ENCODE measurements around the gene PRKCH.

PRKCH gene

GRCh38 chr14:61516964-61517653, 195.7 kb downstream of the PRKCH start:
- Mint-ChIP-seq H3K27ac (no peak overlapping the region), H3K27me3 (no peaks in the 10 kb centered on the region), H3K9me3 (no peaks in the 10 kb centered on the region), H3K4me1 (peaks cover 5% of the 10 kb centered on the region), H3K4me3 (no peak overlapping the region), H3K36me3 (peaks cover 2% of the 10 kb centered on the region)
- DNase-seq (ENCODE audit: low spot score in 2 of 2) (no peak), ATAC-seq (ENCODE audit: low read depth) (no peak)

- peaks cover 2% of the 10 kb centered on the region for H3K27me3 Mint-ChIP-seq
- ATAC-seq (ENCODE audit: low read depth) = no peak
- H3K9me3 Mint-ChIP-seq = peaks cover 3% of the 10 kb centered on the region
- peaks cover 5% of the 10 kb centered on the region for H3K4me1 Mint-ChIP-seq
- peaks cover 6% of the 10 kb centered on the region for H3K36me3 Mint-ChIP-seq
- no peak for DNase-seq (ENCODE audit: low spot score in 2 of 2)
- H3K4me3 Mint-ChIP-seq = no peak overlapping the region
- H3K27ac Mint-ChIP-seq = no peak overlapping the region
Observed at GRCh38 chr14:61517911-61518384, 196.6 kb downstream of the PRKCH start.

DNA sequence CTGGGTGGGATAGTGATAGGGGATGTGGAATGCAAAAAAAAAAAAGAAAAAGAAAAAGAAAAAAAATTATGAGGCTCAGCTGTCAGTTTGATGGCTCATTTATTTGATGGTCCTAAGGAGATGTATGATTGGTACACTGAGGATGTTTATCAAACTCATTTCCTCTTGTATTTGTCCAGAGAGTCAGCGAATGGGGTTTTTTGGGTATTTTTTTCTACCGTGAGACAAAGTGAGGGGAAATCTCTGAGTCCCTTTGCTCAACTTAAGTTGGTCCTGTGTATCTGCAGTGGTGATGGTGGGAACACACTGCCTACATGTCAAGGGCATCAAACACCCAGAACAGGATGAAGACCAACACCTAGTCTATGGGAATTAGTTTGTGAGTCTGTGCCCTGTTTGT, 197.0 kb downstream of the PRKCH start:
- H3K36me3 Mint-ChIP-seq = peaks cover 6% of the 10 kb centered on the region
- H3K4me1 Mint-ChIP-seq = peaks cover 3% of the 10 kb centered on the region
- H3K27me3 Mint-ChIP-seq = peaks cover 2% of the 10 kb centered on the region
- no peak for DNase-seq (ENCODE audit: low spot score in 2 of 2)
- no peak overlapping the region for H3K4me3 Mint-ChIP-seq
- peaks cover 3% of the 10 kb centered on the region for H3K9me3 Mint-ChIP-seq
- no peak for ATAC-seq (ENCODE audit: low read depth)
- H3K27ac Mint-ChIP-seq = no peak overlapping the region

GRCh38 chr14:61519106-61519505, 197.7 kb downstream of the PRKCH start:
- H3K4me3 Mint-ChIP-seq = no peak overlapping the region
- peaks cover 2% of the 10 kb centered on the region for H3K27me3 Mint-ChIP-seq
- DNase-seq (ENCODE audit: low spot score in 2 of 2) (no peak), ATAC-seq (ENCODE audit: low read depth) (no peak)
- H3K36me3 Mint-ChIP-seq = peaks cover 6% of the 10 kb centered on the region
- no peak overlapping the region for H3K27ac Mint-ChIP-seq
- peaks cover 3% of the 10 kb centered on the region for H3K4me1 Mint-ChIP-seq
- H3K9me3 Mint-ChIP-seq = peaks cover 3% of the 10 kb centered on the region

DNA sequence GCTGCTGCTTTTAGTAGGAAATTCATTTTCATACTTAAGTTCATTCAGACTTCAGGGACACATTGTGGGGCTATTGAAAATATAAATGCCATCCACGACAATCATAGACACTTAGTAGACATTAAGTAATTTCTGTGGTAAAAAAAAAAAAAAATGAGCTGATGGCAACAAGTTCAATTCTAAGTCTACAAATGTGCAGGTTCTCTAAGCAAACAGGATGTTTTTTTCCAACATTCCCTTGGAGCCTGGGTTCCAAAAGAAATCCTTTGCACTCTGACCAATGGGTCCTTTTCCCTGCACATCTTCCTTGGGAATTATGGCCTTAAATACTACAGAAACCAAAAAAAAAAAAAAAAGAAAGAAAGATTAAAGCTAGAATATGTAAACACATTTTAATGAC, 198.4 kb downstream of the PRKCH start:
- Mint-ChIP-seq H3K27ac (no peak overlapping the region), H3K9me3 (peaks cover 3% of the 10 kb centered on the region), H3K27me3 (peaks cover 2% of the 10 kb centered on the region), H3K4me3 (no peak overlapping the region), H3K36me3 (peaks cover 6% of the 10 kb centered on the region), H3K4me1 (peaks cover 3% of the 10 kb centered on the region)
- ATAC-seq (ENCODE audit: low read depth) = no peak
- DNase-seq (ENCODE audit: low spot score in 2 of 2) = no peak

- no peak overlapping the region for H3K4me3 Mint-ChIP-seq
- DNase-seq (ENCODE audit: low spot score in 2 of 2) = no peak
- H3K4me1 Mint-ChIP-seq = peaks cover 3% of the 10 kb centered on the region
- H3K36me3 Mint-ChIP-seq = peaks cover 6% of the 10 kb centered on the region
- no peak overlapping the region for H3K27ac Mint-ChIP-seq
- ATAC-seq (ENCODE audit: low read depth) = no peak
- peaks cover 3% of the 10 kb centered on the region for H3K9me3 Mint-ChIP-seq
- peaks cover 2% of the 10 kb centered on the region for H3K27me3 Mint-ChIP-seq
Observed at GRCh38 chr14:61520576-61520975, 199.2 kb downstream of the PRKCH start.

- ATAC-seq (ENCODE audit: low read depth) = no peak
- Mint-ChIP-seq H3K27ac (no peak overlapping the region), H3K27me3 (peaks cover 2% of the 10 kb centered on the region), H3K4me1 (peaks cover 3% of the 10 kb centered on the region), H3K36me3 (peaks cover 6% of the 10 kb centered on the region), H3K9me3 (peaks cover 3% of the 10 kb centered on the region), H3K4me3 (no peak overlapping the region)
- no peak for DNase-seq (ENCODE audit: low spot score in 2 of 2)
Observed at GRCh38 chr14:61521773-61522172, 200.4 kb downstream of the PRKCH start.

DNA sequence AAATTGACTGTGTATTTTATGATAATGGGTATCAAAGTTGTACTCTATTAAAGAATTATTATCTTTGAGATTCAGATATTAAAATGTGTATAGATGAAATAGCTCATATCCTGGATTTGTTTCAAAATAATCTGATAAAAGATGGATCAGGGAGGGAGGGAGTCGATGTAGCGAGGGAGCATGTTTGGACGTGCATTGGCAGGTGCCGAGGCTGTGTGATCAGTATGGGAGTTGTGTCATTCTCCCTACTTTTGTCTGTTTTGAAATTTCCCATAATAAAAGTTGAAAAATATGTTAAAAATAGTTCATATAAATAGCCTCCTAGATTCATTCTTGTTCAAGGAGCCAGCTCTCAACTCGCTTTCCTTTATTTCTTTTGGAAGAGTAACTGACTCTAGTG, 202.4 kb downstream of the PRKCH start:
- no peak overlapping the region for H3K4me3 Mint-ChIP-seq
- peaks cover 13% of the 10 kb centered on the region for H3K4me1 Mint-ChIP-seq
- H3K9me3 Mint-ChIP-seq = peaks cover 3% of the 10 kb centered on the region
- peaks cover 6% of the 10 kb centered on the region for H3K36me3 Mint-ChIP-seq
- H3K27ac Mint-ChIP-seq = no peak overlapping the region
- DNase-seq (ENCODE audit: low spot score in 2 of 2) (no peak), ATAC-seq (ENCODE audit: low read depth) (no peak)
- H3K27me3 Mint-ChIP-seq = peaks cover 2% of the 10 kb centered on the region

GRCh38 chr14:61524211-61524806, 202.9 kb downstream of the PRKCH start:
- Mint-ChIP-seq H3K27ac (no peak overlapping the region), H3K27me3 (peaks cover 2% of the 10 kb centered on the region), H3K4me3 (no peak overlapping the region), H3K9me3 (peaks cover 3% of the 10 kb centered on the region), H3K36me3 (peaks cover 6% of the 10 kb centered on the region), H3K4me1 (peaks cover 15% of the 10 kb centered on the region)
- no peak for DNase-seq (ENCODE audit: low spot score in 2 of 2)
- no peak for ATAC-seq (ENCODE audit: low read depth)

DNA sequence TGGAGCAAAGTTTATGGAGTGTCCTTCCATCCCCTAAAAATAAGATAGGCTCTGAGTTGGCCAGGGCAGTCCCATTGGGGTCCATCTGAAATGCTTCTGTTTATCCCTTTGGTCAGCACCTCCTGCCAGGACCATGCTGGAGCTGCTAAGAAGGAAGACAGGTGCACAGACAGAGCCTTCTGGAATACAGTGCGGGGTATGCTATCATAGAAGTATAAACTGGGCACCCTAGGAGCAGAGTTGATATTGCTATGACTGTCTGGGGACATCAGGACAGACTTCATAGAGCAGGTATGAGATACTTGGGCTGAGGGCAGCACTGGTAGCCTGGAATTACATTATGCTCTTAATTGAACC, 203.5 kb downstream of the PRKCH start:
- ATAC-seq (ENCODE audit: low read depth) (no peak), DNase-seq (ENCODE audit: low spot score in 2 of 2) (no peak)
- Mint-ChIP-seq H3K27me3 (peaks cover 2% of the 10 kb centered on the region), H3K9me3 (peaks cover 3% of the 10 kb centered on the region), H3K27ac (no peak overlapping the region), H3K36me3 (peaks cover 6% of the 10 kb centered on the region), H3K4me1 (peaks cover 15% of the 10 kb centered on the region), H3K4me3 (no peak overlapping the region)

- H3K4me1 Mint-ChIP-seq = peaks cover 15% of the 10 kb centered on the region
- DNase-seq (ENCODE audit: low spot score in 2 of 2) (no peak), ATAC-seq (ENCODE audit: low read depth) (no peak)
- peaks cover 2% of the 10 kb centered on the region for H3K27me3 Mint-ChIP-seq
- no peak overlapping the region for H3K4me3 Mint-ChIP-seq
- peak overlapping the region; percentile 45 for H3K27ac Mint-ChIP-seq
- H3K9me3 Mint-ChIP-seq = peaks cover 3% of the 10 kb centered on the region
- H3K36me3 Mint-ChIP-seq = peaks cover 6% of the 10 kb centered on the region
Observed at GRCh38 chr14:61525293-61526011, 204.1 kb downstream of the PRKCH start.

DNA sequence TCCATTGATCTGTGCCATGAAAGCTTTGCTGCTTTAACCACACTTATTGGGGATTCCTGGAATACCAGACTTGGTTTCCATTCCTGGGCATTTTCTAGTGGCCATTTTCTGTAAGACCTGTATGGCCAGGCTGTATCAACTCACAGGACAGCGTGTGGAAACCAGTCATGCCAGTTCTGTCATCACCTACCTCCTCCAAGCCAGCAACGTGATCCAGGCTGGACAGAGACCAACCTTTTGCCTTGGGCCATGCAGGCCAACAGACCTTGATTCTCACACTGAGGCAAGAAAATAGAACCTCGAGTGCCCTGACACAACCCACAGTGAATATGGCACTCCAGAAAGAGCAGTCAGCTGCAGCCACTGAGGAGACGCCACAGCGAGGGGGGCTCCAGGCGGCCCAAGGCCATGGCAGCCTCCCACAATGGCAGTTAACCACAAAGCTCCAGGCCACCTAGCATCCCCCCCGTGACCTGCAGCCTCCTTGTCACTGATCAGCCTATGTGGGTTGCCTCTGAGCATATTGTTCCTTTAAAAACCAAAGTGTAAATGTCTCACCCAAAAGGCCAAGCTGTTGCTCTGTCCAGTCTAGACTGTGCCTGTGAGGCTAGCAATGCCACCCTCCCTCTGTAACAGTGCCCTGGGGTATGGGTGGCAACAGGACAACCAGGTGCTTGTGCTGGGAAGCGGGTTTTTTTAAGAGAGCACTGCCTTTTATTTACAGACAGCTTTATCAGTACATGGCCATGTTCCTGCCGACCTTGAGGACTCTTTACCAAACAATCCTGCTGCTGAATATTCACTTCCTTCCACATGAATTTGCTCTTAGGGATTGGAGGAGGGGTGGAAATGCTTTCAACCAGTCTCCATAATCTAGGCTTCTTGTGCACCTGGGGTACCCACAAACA, 205.3 kb downstream of the PRKCH start:
- Mint-ChIP-seq H3K27me3 (peaks cover 2% of the 10 kb centered on the region), H3K9me3 (peaks cover 3% of the 10 kb centered on the region), H3K4me3 (no peak overlapping the region), H3K27ac (no peak overlapping the region), H3K4me1 (peaks cover 15% of the 10 kb centered on the region), H3K36me3 (peaks cover 6% of the 10 kb centered on the region)
- no peak for ATAC-seq (ENCODE audit: low read depth)
- DNase-seq (ENCODE audit: low spot score in 2 of 2) = no peak

DNA sequence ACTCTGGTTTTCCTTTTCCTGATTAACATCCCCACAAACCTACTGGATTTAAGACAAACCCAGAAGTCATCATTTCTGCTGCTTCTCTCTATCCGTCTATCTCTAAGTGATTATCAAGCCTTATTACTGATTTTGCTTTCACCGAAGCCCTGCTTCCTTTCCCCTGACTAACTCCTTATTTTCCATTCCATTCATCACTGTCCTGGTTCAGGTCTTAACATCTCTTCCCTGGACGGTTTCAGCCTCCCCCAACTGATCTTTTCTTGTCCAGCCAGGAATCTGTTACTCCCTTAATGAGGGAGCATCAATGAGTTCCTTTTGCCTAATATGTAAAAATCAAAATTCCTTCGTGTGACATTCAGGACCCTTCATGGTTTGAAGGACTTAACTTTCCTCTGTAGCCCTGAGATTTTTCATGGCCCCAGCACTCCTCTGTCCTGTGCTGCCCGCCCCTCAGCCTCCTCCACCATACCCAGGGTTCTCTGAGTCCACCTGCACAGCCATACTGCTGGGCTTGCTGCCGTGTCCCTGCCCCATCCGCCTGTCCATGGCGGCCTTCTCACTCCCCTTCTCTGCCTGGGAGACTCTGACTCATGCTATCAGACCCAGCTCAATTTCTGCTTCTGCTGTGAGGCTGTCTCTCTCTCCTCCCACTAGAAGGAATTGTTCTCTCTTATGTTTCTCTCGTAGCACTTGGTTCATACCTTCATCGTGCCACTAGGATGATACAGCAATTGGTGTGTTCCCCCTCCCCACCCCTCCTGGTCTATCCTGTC, 206.1 kb downstream of the PRKCH start:
- Mint-ChIP-seq H3K27me3 (no peaks in the 10 kb centered on the region), H3K36me3 (peaks cover under 1% of the 10 kb centered on the region), H3K9me3 (no peaks in the 10 kb centered on the region), H3K27ac (no peak overlapping the region), H3K4me3 (no peak overlapping the region), H3K4me1 (peaks cover 13% of the 10 kb centered on the region)
- DNase-seq (ENCODE audit: low spot score in 2 of 2) (no peak), ATAC-seq (ENCODE audit: low read depth) (no peak)

Data from memory B cell (primary cell).